GM21737 (cell line): Measurements from ENCODE around the gene JDP2.

Source experiments
- ATAC-seq: cut with Tn5 transposase; IDR thresholded peaks from one replicate; pipeline ENCODE4 v1.9.1; 2021; ENCODE audit warnings: mild to moderate bottlenecking, moderate library complexity; ENCODE audit not compliant: unreplicated experiment

Gene JDP2

DNA sequence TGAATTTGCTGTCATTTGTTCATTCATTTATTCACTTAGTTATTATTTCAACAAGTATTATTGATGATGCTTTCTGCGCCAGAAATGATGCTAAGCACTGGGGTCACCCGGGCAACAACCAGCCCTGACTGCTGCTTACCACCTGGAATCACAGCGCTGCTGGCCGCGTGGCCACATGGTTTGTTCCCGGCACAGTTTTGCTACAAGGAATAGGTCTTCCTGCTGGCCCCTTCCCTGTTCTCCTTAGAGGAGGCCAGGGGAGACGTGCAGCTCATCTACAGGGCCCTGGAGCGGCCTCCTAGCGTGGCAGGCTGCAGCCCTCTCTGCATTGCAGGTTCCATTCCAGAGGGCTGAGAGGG, 7.0 kb downstream of the JDP2 start:
- no peak for ATAC-seq

DNA sequence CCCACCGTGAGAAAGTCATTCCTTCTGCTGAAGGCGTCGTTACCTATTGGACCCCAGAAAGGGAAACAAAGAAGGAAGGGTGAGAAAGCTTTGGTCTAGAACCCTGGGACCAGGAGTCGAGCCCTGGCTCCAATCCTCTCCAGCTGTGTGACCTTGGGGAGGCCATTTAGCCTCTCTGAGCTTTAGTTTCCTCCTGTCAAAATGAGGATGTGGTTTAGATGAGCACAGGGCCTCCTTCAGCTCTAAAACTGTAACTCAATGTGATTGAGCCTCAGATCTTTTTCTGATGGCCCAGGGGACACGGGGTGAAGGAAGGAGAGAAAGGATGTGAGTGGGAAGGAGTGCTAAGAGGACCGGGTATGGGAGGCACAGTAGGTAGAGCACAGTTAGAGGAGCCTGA, 7.7 kb downstream of the JDP2 start:
- no peak for ATAC-seq

DNA sequence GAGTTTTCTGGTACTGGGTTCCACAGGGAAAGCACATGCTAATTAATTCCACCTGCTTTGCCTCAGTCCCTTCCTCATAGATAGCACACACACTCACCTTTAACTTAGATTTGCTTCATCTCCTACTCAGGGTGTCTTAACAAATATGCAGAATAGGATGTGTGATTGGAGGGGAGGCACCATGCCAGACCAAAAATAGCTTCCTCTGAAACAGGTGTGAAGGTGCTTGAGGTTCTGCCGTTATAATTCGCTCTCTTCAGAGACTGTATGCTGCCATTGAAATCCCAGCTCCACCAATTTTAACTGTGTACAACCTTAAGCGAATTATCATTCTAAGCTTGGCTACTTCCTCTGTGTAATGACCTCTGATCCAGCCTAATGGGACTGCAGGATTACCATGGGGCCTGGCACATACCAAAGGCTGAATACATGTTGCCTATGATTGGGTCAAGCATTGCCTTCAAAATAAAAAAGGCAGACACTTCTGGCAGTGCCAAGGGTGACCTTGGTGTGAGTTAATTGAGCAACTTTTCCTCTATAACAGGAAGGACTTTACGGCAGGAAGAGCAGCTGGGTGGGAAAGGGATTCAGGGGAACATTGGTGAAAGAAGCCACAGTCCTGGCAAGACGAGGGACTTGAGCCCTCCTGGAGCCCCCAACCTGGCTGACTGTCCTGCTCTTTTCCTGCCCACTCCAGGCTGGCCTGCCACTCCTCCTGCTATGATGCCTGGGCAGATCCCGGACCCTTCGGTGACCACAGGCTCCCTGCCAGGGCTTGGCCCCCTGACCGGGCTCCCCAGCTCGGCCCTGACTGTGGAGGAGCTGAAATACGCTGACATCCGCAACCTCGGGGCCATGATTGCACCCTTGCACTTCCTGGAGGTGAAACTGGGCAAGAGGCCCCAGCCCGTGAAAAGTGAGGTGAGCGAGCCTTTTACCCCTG, 9.7 kb downstream of the JDP2 start:
- no peak for ATAC-seq

DNA sequence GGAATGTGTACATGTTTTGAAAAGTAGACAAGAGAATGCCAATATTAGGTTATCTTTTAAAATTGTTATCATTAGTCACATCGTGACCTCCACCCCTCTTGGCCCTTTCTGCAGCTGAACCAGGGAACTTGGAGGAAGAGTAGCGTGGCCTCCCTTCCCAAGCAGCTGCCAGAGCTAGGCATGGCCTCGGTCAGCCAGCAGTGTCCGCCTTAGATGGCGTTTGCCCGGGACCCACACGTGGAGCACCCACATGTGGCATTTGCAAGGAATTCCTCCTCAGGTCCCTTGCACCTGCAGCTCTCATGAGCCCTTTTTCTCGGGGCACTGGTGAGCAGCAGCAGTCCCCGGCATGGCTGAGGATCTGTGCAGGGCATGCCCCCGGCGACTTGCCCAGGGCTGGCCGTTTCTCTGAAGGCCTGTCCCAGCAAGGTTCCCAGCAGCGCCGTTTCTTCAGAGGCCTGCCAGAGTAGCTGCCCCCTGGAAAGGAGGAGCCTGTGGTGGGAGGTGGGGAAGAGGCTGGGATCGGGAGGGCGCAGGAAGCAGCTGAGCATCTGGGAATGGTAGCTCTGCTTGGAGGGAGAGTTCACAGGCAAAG, 10.8 kb downstream of the JDP2 start:
- ATAC-seq, result no peak

DNA sequence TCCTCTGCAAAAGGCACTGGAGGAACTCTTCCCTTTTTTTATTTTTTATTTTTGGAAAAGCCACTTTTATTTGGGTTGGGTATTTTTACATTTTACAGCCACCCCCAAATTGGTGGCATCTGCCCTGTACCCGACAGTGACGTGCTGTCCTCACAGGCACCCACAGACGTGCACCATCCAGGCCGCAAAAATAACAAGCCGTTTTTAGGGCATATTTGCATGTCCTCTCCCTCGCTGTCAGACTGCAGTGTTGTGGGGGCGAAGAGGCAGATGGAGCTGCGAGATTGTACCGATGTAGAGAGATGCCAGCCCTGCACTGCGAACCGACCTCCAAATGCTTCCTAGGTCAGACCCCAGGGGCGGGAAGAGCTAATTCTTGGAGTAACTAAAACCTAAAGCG, 12.2 kb downstream of the JDP2 start:
- ATAC-seq, result no peak

DNA sequence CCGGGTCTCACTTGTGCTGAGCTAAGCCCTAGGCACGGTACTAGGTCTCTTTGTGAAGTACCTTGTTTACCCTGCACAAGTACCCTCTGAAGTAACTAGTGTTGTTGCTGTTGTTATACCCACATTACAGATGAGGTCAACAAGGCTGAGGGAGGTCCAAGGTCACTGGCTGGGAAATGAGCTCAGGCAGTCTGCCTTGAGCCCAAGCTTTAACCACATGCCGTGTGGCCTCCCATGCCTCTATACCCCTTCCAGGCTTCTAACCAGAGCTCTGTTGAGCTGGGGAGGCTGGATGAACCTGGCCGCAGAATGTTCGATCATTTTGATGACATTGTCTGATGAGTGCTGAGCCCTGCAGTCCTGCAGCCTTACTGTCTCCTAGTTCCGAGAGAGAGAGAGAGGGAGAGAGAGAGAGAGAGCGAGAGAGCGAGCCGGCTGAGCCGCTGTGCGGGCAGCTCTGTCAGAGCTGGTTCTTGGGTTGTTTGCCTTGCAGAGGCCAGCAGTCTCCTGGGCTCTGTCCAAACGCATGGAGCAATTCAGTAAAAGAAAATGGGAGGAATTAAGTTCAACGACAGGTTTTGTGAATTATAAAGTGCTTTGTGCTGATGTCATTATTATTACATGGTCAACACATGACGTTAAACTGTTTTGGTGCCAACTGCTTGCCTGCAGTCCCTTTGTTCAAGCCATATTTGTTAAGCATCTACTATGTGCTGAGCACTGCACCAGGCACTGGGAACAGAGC, 13.1 kb downstream of the JDP2 start:
- ATAC-seq, result no peak

DNA sequence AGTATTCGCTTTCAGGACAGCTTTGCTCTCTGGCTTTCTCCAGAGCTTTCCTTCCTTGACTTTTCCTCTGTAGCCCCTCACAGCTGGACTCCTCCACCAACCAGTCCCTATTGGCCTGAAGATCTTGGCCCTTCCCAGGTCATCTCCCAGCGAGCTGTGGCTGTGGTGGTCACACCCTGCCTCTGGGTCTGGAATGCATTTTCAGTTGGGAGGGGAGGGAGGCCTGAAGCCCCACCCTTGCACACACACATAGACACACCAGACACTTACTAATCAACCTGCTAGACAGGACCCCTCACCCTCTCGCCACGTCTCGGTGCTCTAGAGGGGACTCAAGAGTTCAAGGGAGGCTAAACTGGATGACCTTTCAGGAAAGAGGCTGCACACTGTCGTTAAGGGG, 13.9 kb downstream of the JDP2 start:
- no peak for ATAC-seq

DNA sequence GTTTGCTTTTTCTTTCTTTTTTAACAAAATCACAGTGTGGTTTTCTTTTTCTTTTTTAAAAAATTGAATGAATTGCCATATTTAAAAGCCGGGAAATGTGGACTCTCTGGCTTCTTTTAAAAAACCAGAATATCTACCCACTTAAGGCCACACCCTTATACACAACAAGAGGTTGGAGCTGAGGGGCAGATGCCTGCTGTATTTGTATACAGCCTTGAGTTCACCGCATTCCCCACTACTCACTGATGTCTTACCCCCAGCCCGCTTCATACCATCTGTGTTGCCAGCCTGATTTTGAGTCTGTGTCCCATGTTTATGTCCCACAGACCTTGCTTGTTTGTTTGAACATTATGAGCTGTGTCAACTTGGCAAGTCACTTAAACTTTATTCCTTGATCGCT, 14.3 kb downstream of the JDP2 start:
- ATAC-seq, result no peak

DNA sequence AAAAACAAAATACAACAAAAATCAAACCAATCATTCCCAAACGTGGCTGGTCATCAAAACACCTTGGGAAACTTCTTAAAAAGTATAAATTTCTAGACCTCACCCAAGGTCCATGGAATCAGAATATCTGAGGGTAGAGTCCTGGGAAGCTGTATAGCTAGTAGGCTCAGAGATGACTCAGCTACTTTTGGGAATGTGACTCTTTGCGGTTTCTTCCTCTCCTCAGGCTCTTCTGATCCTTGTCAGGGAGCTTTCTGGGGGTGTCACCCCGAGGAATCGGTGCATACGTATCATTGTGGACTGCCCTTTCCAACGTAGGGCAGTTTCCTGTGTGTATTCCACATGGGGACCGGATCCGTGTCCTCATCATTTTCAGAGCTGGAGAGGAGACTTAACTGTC, 14.8 kb downstream of the JDP2 start:
- ATAC-seq, result no peak

DNA sequence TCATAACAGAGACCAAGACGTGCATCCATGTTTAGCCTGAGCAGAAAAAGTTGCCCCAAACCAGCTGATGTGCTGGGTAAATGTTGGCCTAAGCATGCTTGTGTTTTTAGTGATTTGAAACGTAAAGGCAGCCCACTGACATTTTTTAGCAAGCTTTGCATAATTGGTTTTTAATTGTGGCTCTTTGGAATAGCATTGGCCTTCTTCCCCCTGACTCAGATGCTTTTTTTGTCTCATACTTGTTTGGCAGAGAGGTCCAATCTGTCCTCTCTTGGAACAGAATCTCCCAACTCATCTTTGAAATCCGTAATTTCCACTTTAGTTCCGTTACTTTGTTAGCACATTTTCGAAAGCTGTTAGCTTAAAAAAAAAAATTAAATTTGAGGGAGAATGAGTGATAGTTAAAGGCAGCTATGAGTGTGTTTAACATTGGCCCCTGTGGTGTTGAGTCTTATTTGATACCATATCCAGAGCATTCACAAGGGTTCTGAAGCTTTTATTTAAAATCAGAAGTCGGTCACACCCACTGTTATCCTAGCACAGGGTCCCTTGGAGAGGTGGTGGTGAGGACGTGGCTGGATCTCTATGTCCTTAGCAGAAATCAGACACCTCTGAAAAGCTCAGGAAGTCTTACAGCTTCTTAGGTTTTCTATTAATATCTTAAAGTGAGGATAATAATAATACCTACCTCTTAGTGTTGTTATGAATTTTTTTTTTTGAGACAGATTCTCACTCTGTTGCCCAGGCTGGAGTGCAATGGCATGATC, 15.6 kb downstream of the JDP2 start:
- no peak for ATAC-seq

DNA sequence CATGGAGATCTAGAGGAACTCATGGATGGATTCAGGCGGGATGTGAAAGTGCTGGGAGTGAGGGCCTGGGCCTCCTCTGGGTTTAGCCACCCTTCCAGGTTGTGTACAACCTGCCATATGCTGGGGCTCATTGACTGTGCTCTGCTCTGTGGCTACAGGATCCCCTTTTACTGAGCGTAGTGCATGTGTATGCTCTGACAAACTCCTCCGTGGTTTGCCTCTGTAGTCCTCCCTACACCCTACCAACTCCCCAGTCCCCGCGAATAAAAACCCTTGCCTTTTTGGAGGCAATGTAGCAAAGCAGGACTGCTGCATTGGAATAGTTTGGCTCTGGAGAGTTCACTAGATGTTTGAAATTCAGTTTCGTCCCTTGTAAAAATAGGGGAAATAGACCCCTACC, 17.4 kb downstream of the JDP2 start:
- no peak for ATAC-seq

DNA sequence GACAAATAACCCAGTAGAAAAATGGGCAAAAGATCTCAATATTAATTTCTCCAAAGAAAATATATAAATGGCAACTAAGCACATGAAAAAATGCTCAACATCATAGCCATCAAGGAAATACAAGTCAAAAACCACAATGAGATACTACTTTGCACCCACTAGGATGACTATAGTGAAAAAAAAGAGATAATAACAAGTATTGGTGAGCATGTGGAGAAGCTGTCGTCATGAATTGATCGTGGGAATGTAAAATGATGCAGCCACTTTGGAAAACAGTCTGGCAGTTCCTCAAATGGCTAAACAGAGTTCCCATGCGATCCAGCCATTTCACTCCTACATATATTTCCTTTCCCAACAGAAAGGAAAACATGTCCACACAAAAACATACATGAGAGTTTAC, 18.1 kb downstream of the JDP2 start:
- ATAC-seq, result no peak

DNA sequence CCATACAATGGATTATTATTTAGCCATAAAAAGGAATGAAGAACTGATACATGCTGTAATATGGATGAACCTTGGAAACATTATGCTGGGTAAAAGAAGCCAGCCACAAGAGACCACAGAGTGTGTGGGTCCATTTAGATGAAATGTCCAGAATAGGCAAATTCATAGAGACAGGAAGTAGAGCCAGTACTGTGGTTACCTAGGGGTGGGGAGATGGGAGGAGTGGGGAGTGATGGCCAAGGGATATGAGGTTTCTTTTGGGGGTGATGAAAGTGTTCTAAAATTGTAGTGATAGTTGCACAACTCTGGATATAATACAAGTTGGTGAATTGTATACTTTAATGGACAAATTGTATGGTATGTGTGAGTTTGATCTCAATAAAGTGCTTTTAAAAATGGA, 18.6 kb downstream of the JDP2 start:
- no peak for ATAC-seq

DNA sequence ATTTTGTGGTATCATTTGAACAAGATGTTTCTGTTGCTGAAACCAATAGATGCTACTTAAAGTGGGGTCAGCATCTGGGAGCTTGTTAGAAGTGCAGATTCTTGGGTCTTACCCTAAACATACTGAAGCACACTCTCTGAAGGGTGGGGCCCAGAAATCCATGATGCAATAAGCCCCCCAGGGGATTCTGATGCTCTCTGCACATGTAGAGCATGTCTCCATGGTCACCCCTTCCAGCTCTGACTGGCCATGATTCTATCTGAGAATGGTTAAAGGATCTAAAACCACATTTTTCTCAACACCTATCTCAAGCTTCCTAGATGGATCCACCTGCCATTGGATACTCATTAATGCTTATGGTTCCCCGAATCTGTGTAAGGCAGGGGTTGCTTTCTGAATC, 20.4 kb downstream of the JDP2 start:
- no peak for ATAC-seq

DNA sequence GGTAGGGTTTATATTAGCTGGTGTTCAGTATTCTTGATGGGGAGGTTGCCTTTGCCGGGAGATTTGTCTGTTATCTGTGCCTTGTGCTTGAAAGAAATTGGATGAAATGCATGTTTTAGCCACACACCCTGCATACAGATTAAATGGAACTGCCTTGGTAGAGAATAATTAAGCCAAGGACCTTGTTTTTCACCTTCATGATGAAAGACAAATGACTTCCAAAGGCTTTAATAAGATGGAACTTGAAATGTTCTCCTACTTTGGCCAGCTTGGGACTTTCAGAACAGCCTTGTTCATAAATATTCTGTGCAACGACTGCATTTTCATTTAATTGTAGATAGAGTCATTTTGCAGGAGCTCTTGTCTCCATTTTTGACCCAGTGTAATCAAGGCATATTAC, 21.2 kb downstream of the JDP2 start:
- ATAC-seq, result no peak

DNA sequence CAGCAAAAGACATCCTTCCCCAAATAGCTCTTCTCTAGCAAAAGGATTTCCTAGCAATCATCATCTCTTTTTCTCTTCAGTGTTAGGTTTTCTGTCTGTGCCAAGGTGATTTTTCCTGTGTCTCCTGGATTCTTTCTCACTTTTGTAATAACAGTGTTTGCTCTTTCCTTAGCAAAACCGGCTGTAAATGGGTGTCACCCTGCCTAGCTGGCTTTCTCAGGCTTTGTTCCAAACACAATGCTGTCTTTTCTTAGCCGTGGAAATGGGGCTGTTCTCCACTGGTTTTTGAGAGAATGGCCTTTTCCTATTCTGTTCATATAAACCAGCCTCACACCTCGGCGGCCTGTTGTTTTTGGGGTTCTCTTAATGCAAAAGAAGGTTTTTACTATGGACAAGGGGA, 21.9 kb downstream of the JDP2 start:
- ATAC-seq, result no peak

DNA sequence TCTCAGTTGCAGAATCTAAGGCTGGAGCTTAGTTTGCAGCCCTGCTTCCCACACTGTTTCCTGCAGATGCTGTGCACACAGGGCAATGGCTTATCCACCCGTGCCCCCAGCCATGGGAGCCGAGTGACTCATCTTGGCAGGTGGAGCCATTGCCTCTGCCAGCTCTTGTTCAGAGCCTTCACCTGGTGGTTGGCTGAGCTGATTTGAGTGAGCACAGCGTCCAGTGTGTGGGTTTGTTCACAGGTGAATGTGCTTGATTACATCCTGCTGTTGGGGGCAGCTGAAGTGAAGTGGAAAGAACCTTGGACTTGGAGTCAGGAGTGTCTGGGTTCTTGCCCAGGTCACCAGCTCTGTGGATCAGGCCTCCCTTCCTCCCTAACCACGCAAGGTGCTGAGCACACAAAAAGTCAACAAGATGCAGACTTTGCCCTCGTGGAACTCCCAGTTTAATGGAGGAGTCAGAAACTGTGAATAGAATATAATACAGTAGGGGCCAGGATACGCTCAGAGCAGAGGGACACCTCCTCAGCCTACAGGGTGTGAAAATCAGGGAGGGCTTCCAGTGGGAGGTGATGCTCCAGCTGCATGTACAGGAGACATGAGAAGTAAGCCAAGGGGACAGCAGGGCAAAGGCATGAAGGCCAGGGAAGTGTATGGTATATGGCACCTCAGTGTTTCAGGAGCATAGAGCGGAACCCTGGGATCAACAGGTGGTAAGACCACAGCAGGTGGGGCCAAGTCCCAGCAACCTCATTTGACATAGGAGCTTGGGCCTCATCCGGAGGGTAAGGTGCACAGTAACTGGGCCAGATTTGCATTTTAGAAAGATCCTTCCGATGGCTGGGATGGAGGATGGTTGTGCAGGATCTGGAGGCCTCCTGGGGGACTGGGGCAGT, 22.8 kb downstream of the JDP2 start:
- no peak for ATAC-seq

DNA sequence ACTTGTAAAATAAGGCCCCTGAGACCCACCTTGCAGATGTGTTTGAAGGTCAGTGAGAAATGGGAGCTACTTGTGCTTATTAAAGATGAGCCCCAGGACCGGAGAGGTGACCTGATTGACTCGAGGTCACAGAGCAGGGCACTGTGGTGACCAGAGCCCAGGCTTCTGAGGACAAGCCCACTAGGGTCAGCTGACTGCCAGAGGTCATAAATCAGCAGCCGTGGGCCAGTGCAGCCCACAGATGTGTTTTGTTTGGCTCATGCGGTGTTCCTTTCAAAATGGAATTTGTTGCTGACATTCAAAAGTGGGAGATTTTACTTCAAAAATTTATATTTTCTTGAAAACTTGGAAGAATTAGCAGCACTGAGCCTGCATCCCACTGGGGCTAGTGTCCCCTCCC, 24.5 kb downstream of the JDP2 start:
- no peak for ATAC-seq

DNA sequence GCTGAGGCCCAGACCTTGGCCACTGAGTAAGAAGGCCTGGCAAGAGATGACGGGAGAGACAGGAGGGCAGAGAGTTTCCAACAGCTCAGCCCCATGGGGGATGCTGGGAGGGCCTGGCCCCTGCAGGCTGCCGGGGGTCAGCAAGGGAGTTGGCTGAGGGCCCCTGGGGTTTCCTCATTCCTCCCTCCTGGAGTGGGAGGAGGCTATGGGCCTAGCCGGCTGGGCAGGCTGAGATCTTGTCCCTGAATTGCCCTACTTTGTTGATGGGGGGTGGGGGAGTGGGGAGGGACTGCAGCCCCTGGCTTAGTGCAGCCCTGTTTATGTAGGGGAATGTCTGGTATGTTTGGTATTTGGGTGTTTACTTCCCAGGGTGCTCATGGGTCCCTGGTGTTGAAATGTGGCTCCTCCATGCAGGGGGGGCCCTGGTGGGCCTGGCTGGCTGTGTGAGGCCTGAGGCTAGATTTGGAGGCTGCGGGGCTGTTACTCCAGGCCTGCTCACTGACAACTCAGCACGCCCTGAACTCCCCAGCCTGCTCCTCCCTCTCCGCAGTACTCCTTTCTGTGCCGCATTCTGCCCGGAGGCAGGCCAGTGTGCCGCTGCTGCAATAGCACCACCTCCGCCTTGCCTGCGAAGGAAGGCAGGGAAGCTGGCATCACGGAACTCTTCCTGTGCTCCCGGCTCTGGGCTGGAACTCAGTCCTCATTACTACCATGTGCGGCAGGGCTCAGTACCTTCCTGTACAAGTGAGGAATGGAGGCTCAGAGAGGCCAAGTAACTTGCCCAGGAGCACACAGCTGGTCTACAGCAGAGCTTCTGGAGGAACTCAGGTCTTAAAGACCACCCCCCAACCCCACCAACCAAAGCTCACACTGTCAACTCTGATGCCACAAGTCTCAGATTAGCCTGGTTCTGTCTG, 25.3 kb downstream of the JDP2 start:
- ATAC-seq, result no peak
